Choroid plexus epithelial cell (primary cell): ENCODE measurements around the gene VCAN.

Source experiments
- DNase-seq: peaks from one replicate; pipeline ENCODE4 v3.0.0-alpha.2; 2010; ENCODE audit warnings: low read depth
- H3K4me3 ChIP-seq: 2 replicates; pipeline ENCODE4 v1.5.1; 2011; ENCODE audit warnings: low read depth, mild to moderate bottlenecking, control low read depth, low read length, moderate library complexity
- CTCF ChIP-seq: conservative IDR thresholded peaks from 2 replicates; pipeline ENCODE4 v1.5.1; 2011; ENCODE audit warnings: low read depth, mild to moderate bottlenecking, control low read depth, inconsistent platforms, low read length, moderate library complexity

The VCAN gene

GRCh38 chr5:83556190-83556589 lies 84.6 kb downstream of the VCAN start:
- TF ChIP-seq CTCF, result no peak
- no peak overlapping the region for H3K4me3 ChIP-seq
- DNase-seq, result no peak

GRCh38 chr5:83559118-83559785 lies 87.7 kb downstream of the VCAN start:
- no peak overlapping the region for H3K4me3 ChIP-seq
- DNase-seq, result peak; percentile 35
- no peak for TF ChIP-seq CTCF

- peak; percentile 39 for DNase-seq
- no peak overlapping the region for H3K4me3 ChIP-seq
- no peak for TF ChIP-seq CTCF
Observed at GRCh38 chr5:83562071-83562606, 90.6 kb downstream of the VCAN start.

GRCh38 chr5:83562791-83563557 lies 91.4 kb downstream of the VCAN start:
- DNase-seq, result peak; percentile 62

GRCh38 chr5:83563631-83564030 lies 92.1 kb downstream of the VCAN start:
- no peak overlapping the region for H3K4me3 ChIP-seq
- peak; percentile 45 for DNase-seq
- no peak for TF ChIP-seq CTCF

More at GRCh38 chr5:83562791-83563557, 91.4 kb downstream of the VCAN start:
- H3K4me3 ChIP-seq, result no peak overlapping the region
- TF ChIP-seq CTCF, result no peak

GRCh38 chr5:83564069-83564749 lies 92.7 kb downstream of the VCAN start:
- TF ChIP-seq CTCF, result peak; percentile 52
- DNase-seq, result peak; percentile 81
- no peak overlapping the region for H3K4me3 ChIP-seq
